ENCODE data around the gene ST8SIA5.

ST8SIA5 gene

DNA sequence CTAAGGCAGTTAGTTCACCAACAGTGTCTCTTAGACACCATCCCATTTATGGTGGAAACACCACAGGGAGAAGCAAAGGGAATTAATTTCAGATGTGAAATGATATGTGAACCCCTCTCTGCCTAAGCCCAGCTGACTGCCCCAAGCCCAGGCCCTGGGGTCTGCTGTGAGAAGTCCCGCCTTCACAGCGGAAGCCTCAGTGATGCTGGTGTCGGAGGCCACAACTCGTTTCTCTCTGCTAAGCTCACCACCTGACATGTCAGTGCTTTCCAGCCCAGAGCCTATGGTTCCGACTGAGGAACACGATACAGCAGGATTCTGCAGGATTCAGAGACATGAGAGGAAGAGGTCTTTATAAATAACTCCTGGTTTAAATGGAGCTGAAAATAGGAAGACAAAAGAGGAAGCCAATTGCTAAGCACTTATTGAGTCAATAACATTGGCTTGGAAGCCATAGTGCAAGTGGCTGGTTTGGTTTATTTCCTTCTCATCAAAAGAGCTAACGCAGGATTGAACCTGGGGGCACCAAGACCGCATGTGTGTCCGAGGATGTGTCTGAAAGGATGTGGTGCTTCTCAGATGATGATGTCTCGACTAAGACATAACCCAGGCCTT is 78.0 kb downstream of the ST8SIA5 start:
- DNase-seq (ENCODE audit: low spot score) (no peak), ATAC-seq (ENCODE audit: low read depth) (no peak)
- Histone ChIP-seq H3K36me3 (ENCODE audit: low read depth) (no peaks in the 10 kb centered on the region), H3K27ac (ENCODE audit: poor library complexity, severe bottlenecking) (no peak overlapping the region), H3K27me3 (ENCODE audit: insufficient read depth, poor library complexity, severe bottlenecking) (no peaks in the 10 kb centered on the region), H3K9me3 (ENCODE audit: severe bottlenecking) (no peaks in the 10 kb centered on the region), H3K4me1 (ENCODE audit: insufficient read depth, poor library complexity, severe bottlenecking) (no peaks in the 10 kb centered on the region), H3K4me3 (ENCODE audit: severe bottlenecking) (no peak overlapping the region)
- TF ChIP-seq CTCF (IDR thresholded peaks at IDR 0.05; ENCODE audit: poor library complexity, severe bottlenecking) = no peak

DNA sequence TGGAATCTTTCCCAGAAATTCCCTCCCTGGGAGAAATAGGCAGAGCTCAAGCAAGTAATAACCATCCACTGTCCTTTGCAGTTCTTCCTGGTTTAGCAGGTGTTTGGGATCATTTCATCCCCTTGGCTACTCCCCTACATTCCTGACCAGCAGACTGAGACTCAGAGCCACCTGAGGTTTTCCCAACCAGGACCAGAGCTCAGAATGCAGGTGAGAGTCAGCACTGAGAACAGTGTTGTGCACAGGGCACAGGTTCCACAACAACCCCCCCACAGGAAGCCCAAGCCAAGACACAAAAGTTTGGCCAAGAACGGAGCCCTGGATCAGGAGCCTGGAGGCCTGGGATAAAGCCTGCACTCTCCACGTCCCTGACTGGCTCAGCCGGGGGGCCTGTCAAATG is 78.8 kb downstream of the ST8SIA5 start:
- H3K27me3 ChIP-seq (ENCODE audit: insufficient read depth, poor library complexity, severe bottlenecking) = no peaks in the 10 kb centered on the region
- H3K4me1 ChIP-seq (ENCODE audit: insufficient read depth, poor library complexity, severe bottlenecking) = no peaks in the 10 kb centered on the region
- no peak for ATAC-seq (ENCODE audit: low read depth)
- no peak for DNase-seq (ENCODE audit: low spot score)
- H3K36me3 ChIP-seq (ENCODE audit: low read depth) = no peaks in the 10 kb centered on the region
- TF ChIP-seq CTCF (IDR thresholded peaks at IDR 0.05; ENCODE audit: poor library complexity, severe bottlenecking) = no peak
- no peak overlapping the region for H3K27ac ChIP-seq (ENCODE audit: poor library complexity, severe bottlenecking)
- no peaks in the 10 kb centered on the region for H3K9me3 ChIP-seq (ENCODE audit: severe bottlenecking)
- H3K4me3 ChIP-seq (ENCODE audit: severe bottlenecking) = no peak overlapping the region

GRCh38 chr18:46677611-46678010 is 79.2 kb downstream of the ST8SIA5 start:
- TF ChIP-seq CTCF (IDR thresholded peaks at IDR 0.05; ENCODE audit: poor library complexity, severe bottlenecking) = no peak
- no peak overlapping the region for H3K4me3 ChIP-seq (ENCODE audit: severe bottlenecking)
- peak; percentile 40; the same call in 1 of the 3 replicates for ATAC-seq (ENCODE audit: low read depth)
- no peaks in the 10 kb centered on the region for H3K9me3 ChIP-seq (ENCODE audit: severe bottlenecking)
- no peaks in the 10 kb centered on the region for H3K27me3 ChIP-seq (ENCODE audit: insufficient read depth, poor library complexity, severe bottlenecking)
- H3K4me1 ChIP-seq (ENCODE audit: insufficient read depth, poor library complexity, severe bottlenecking) = no peaks in the 10 kb centered on the region
- H3K27ac ChIP-seq (ENCODE audit: poor library complexity, severe bottlenecking) = no peak overlapping the region
- DNase-seq (ENCODE audit: low spot score) = no peak
- no peaks in the 10 kb centered on the region for H3K36me3 ChIP-seq (ENCODE audit: low read depth)

GRCh38 chr18:46676182-46676835 is 80.5 kb downstream of the ST8SIA5 start:
- H3K36me3 ChIP-seq (ENCODE audit: low read depth) = no peaks in the 10 kb centered on the region
- TF ChIP-seq CTCF (IDR thresholded peaks at IDR 0.05; ENCODE audit: poor library complexity, severe bottlenecking) = no peak
- no peaks in the 10 kb centered on the region for H3K9me3 ChIP-seq (ENCODE audit: severe bottlenecking)
- no peak overlapping the region for H3K4me3 ChIP-seq (ENCODE audit: severe bottlenecking)
- H3K27me3 ChIP-seq (ENCODE audit: insufficient read depth, poor library complexity, severe bottlenecking) = no peaks in the 10 kb centered on the region
- no peaks in the 10 kb centered on the region for H3K4me1 ChIP-seq (ENCODE audit: insufficient read depth, poor library complexity, severe bottlenecking)
- no peak overlapping the region for H3K27ac ChIP-seq (ENCODE audit: poor library complexity, severe bottlenecking)
- ATAC-seq (ENCODE audit: low read depth) = peak; percentile 80
- no peak for DNase-seq (ENCODE audit: low spot score)

GRCh38 chr18:46675112-46675511 is 81.7 kb downstream of the ST8SIA5 start:
- DNase-seq (ENCODE audit: low spot score) = no peak
- Histone ChIP-seq H3K4me3 (ENCODE audit: severe bottlenecking) (no peak overlapping the region), H3K4me1 (ENCODE audit: insufficient read depth, poor library complexity, severe bottlenecking) (no peaks in the 10 kb centered on the region), H3K36me3 (ENCODE audit: low read depth) (no peaks in the 10 kb centered on the region), H3K27me3 (ENCODE audit: insufficient read depth, poor library complexity, severe bottlenecking) (no peaks in the 10 kb centered on the region), H3K9me3 (ENCODE audit: severe bottlenecking) (no peaks in the 10 kb centered on the region), H3K27ac (ENCODE audit: poor library complexity, severe bottlenecking) (no peak overlapping the region)
- ATAC-seq (ENCODE audit: low read depth) = no peak
- TF ChIP-seq CTCF (IDR thresholded peaks at IDR 0.05; ENCODE audit: poor library complexity, severe bottlenecking) = no peak

Data from RWPE2 (cell line).